SU-DHL-6 (cell line): Measurements from ENCODE around the gene P2RY12.

Experiments
- CTCF ChIP-seq: fragments of 200-600 bp; sonication (generic); IDR thresholded peaks from one replicate; pipeline ENCODE4 v1.5.1; 2017; ENCODE audit warnings: antibody characterized with exemption, mild to moderate bottlenecking, low read length, moderate library complexity; ENCODE audit not compliant: insufficient read depth, poor library complexity, severe bottlenecking
- EZH2phosphoT487 ChIP-seq: fragments of 200-600 bp; sonication (generic), shearing (Covaris generic); conservative IDR thresholded peaks from 2 replicates; pipeline ENCODE4 v1.6.1; 2018; ENCODE audit warnings: mild to moderate bottlenecking, antibody characterized with exemption, low read length, moderate library complexity, mixed read lengths

GRCh38 chr3:151402349-151402748 lies 17.8 kb upstream of the P2RY12 start:
- TF ChIP-seq CTCF (no peak), EZH2phosphoT487 (no peak)
